HEK293 (cell line): Measurements from ENCODE around the gene SMLR1.
"Not testable (repeated sequence)": the region's sequence is repeated elsewhere in the genome, so short reads cannot be mapped to it uniquely, and the experiment has no call there.

ENCODE experiments used
- CTCF ChIA-PET: fragments of 350-600 bp; formaldehyde crosslinking; extraction: SDS; loops from one replicate; lab custom pipeline; 2021; ENCODE audit warnings: antibody characterized with exemption; lab: Yijun Ruan, JAX
- POLR2A ChIA-PET: fragments of 300-600 bp; formaldehyde crosslinking; extraction: SDS; loops from one replicate; lab custom pipeline; 2020; ENCODE audit warnings: antibody characterized with exemption, inconsistent platforms; lab: Yijun Ruan, JAX
- H3K27ac ChIP-seq: fragments of 200-500 bp; sonication (Bioruptor generic); 2 replicates; pipeline ENCODE4 v1.5.1; 2014; ENCODE audit warnings: low read depth, low read length, control low read depth, inconsistent platforms; ENCODE audit errors: extremely low read depth
- H3K36me3 ChIP-seq, 2 experiments: fragments of 200-500 bp in 1 of 2; sonication (Bioruptor generic) in 1 of 2; 1 replicate in 1 of 2; 2 replicates in 1 of 2; pipeline ENCODE4 v1.5.1; 2014 to 2017; ENCODE audit warnings: inconsistent platforms in 2 of 2, low read length in 2 of 2; ENCODE audit not compliant: control insufficient read depth in 2 of 2, insufficient read depth in 1 of 2
- H3K4me1 ChIP-seq: fragments of 200-500 bp; sonication (Bioruptor generic); 2 replicates; pipeline ENCODE4 v1.5.1; 2014; ENCODE audit warnings: mild to moderate bottlenecking, low read length, inconsistent platforms; ENCODE audit not compliant: control insufficient read depth, insufficient read depth
- H3K4me3 ChIP-seq: 2 replicates; pipeline ENCODE4 v1.5.1; 2011; ENCODE audit warnings: low read depth, mild to moderate bottlenecking, control low read depth, low read length, moderate library complexity
- H3K9me3 ChIP-seq: fragments of 200-500 bp; sonication (Bioruptor generic); 2 replicates; pipeline ENCODE4 v1.5.1; 2014; ENCODE audit warnings: low read depth, low read length, inconsistent platforms; ENCODE audit not compliant: control insufficient read depth, insufficient read depth
- KLF17 ChIP-seq: fragments of 450-650 bp; formaldehyde crosslinking; IDR thresholded peaks from 2 replicates; pipeline ENCODE4 v1.5.1; 2016; ENCODE audit warnings: missing biosample characterization, missing genetic modification characterization
- KLF7 ChIP-seq: fragments of 450-650 bp; formaldehyde crosslinking; IDR thresholded peaks from 2 replicates; pipeline ENCODE4 v1.5.1; 2016; ENCODE audit warnings: missing biosample characterization, missing genetic modification characterization, borderline replicate concordance
- OSR2 ChIP-seq: fragments of 450-650 bp; formaldehyde crosslinking; IDR thresholded peaks from 2 replicates; pipeline ENCODE4 v1.5.1; 2016; ENCODE audit warnings: missing biosample characterization, missing genetic modification characterization
- ZEB2 ChIP-seq: fragments of 450-650 bp; formaldehyde crosslinking; IDR thresholded peaks from 2 replicates; pipeline ENCODE4 v1.5.1; 2016; ENCODE audit warnings: missing biosample characterization, missing genetic modification characterization
- ZNF2 ChIP-seq: fragments of 450-650 bp; formaldehyde crosslinking; IDR thresholded peaks from 2 replicates; pipeline ENCODE4 v1.5.1; 2016; ENCODE audit warnings: missing biosample characterization, missing genetic modification characterization
- ZNF23 ChIP-seq: fragments of 450-650 bp; formaldehyde crosslinking; IDR thresholded peaks from 2 replicates; pipeline ENCODE4 v1.5.1; 2016; ENCODE audit warnings: missing biosample characterization, missing genetic modification characterization, borderline replicate concordance
- ZNF362 ChIP-seq: fragments of 450-650 bp; formaldehyde crosslinking; IDR thresholded peaks from 2 replicates; pipeline ENCODE4 v1.5.1; 2016; ENCODE audit warnings: missing biosample characterization, missing genetic modification characterization
- ZNF48 ChIP-seq: fragments of 450-650 bp; formaldehyde crosslinking; IDR thresholded peaks from 2 replicates; pipeline ENCODE4 v1.5.1; 2016; ENCODE audit warnings: missing biosample characterization, missing genetic modification characterization
- ZNF530 ChIP-seq: fragments of 450-650 bp; formaldehyde crosslinking; IDR thresholded peaks from 2 replicates; pipeline ENCODE4 v1.5.1; 2016; ENCODE audit warnings: low read depth, missing biosample characterization, missing genetic modification characterization
- ZNF560 ChIP-seq: fragments of 450-650 bp; formaldehyde crosslinking; IDR thresholded peaks from 2 replicates; pipeline ENCODE4 v1.5.1; 2017; ENCODE audit warnings: missing biosample characterization, missing genetic modification characterization, borderline replicate concordance
- ZNF585B ChIP-seq: fragments of 450-650 bp; formaldehyde crosslinking; IDR thresholded peaks from 2 replicates; pipeline ENCODE4 v1.5.1; 2016; ENCODE audit warnings: missing biosample characterization, missing genetic modification characterization
- ZNF658 ChIP-seq: fragments of 450-650 bp; formaldehyde crosslinking; IDR thresholded peaks from 2 replicates; pipeline ENCODE4; 2016; ENCODE audit warnings: missing biosample characterization, missing genetic modification characterization
- ZNF747 ChIP-seq: fragments of 450-650 bp; formaldehyde crosslinking; IDR thresholded peaks from 2 replicates; pipeline ENCODE4 v1.5.1; 2016; ENCODE audit warnings: missing biosample characterization, missing genetic modification characterization
- TF ChIP-seq, protein P1 (sequence below): fragments of 450-650 bp; formaldehyde crosslinking; IDR thresholded peaks from 2 replicates; pipeline ENCODE4 v1.5.1; 2016; ENCODE audit warnings: missing biosample characterization, missing genetic modification characterization
- TF ChIP-seq, protein P2 (sequence below): fragments of 450-650 bp; formaldehyde crosslinking; conservative IDR thresholded peaks from 2 replicates; pipeline ENCODE4 v1.5.1; 2016; ENCODE audit warnings: low read depth, missing biosample characterization, missing genetic modification characterization

Gene SMLR1

DNA sequence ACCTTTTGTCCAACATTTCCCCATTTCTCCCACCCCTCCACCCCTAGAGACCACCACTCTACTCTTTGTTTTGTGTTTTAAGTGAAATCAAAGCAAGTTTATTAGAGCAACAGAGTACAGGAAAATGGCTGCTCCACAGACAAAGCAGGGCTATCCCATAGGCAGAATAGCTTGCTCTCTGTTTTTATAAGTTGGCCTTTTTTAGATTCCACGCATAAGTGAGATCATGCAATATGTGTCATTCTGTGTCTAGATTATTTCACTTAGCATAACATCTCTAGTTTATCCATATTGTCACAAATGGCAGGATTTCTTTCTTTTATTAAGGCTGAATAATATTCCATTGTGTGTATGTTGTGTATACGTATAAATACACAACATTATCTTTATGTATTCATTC, 30.1 kb upstream of the SMLR1 start:
- no peaks in the 10 kb centered on the region for H3K36me3 ChIP-seq
- no peak overlapping the region for H3K27ac ChIP-seq
- TF ChIP-seq, protein P1, sequence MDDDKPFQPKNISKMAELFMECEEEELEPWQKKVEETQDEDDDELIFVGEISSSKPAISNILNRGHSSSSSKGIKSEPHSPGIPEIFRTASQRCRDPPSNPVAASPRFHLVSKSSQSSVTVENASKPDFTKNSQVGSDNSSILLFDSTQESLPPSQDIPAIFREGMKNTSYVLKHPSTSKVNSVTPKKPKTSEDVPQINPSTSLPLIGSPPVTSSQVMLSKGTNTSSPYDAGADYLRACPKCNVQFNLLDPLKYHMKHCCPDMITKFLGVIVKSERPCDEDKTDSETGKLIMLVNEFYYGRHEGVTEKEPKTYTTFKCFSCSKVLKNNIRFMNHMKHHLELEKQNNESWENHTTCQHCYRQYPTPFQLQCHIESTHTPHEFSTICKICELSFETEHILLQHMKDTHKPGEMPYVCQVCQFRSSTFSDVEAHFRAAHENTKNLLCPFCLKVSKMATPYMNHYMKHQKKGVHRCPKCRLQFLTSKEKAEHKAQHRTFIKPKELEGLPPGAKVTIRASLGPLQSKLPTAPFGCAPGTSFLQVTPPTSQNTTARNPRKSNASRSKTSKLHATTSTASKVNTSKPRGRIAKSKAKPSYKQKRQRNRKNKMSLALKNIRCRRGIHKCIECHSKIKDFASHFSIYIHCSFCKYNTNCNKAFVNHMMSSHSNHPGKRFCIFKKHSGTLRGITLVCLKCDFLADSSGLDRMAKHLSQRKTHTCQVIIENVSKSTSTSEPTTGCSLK (tag by site-specific recombination) = no peak
- no peak for TF ChIP-seq ZNF658 (tag by site-specific recombination)
- no peak for TF ChIP-seq ZNF48 (tag by site-specific recombination)
- no peak for TF ChIP-seq KLF17 (tag by site-specific recombination)
- TF ChIP-seq ZNF560 (tag by site-specific recombination) = no peak
- TF ChIP-seq ZNF362 (tag by site-specific recombination) = no peak
- no peak for TF ChIP-seq OSR2 (tag by site-specific recombination)
- no peak for TF ChIP-seq ZNF530 (tag by site-specific recombination)
- no peak for TF ChIP-seq ZNF747 (tag by site-specific recombination)
- no peak for TF ChIP-seq ZNF585B (tag by site-specific recombination)
- no peak for TF ChIP-seq ZEB2 (tag by site-specific recombination)
- no peak for TF ChIP-seq KLF7
- TF ChIP-seq ZNF2 (tag by site-specific recombination) = no peak
- no peak for TF ChIP-seq ZNF23 (tag by site-specific recombination)
- TF ChIP-seq, protein P2, sequence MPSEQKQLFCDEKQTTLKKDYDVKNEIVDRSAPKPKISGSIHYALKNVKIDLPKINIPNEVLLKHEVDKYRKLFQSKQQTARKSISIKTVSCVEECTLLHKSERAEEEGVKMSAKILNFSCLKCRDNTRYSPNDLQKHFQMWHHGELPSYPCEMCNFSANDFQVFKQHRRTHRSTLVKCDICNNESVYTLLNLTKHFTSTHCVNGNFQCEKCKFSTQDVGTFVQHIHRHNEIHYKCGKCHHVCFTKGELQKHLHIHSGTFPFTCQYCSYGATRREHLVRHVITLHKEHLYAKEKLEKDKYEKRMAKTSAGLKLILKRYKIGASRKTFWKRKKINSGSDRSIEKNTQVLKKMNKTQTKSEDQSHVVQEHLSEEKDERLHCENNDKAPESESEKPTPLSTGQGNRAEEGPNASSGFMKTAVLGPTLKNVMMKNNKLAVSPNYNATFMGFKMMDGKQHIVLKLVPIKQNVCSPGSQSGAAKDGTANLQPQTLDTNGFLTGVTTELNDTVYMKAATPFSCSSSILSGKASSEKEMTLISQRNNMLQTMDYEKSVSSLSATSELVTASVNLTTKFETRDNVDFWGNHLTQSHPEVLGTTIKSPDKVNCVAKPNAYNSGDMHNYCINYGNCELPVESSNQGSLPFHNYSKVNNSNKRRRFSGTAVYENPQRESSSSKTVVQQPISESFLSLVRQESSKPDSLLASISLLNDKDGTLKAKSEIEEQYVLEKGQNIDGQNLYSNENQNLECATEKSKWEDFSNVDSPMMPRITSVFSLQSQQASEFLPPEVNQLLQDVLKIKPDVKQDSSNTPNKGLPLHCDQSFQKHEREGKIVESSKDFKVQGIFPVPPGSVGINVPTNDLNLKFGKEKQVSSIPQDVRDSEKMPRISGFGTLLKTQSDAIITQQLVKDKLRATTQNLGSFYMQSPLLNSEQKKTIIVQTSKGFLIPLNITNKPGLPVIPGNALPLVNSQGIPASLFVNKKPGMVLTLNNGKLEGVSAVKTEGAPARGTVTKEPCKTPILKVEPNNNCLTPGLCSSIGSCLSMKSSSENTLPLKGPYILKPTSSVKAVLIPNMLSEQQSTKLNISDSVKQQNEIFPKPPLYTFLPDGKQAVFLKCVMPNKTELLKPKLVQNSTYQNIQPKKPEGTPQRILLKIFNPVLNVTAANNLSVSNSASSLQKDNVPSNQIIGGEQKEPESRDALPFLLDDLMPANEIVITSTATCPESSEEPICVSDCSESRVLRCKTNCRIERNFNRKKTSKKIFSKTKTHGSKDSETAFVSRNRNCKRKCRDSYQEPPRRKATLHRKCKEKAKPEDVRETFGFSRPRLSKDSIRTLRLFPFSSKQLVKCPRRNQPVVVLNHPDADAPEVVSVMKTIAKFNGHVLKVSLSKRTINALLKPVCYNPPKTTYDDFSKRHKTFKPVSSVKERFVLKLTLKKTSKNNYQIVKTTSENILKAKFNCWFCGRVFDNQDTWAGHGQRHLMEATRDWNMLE = no peak
- no peaks in the 10 kb centered on the region; the same call in 1 of the 2 replicates for H3K9me3 ChIP-seq
- H3K4me1 ChIP-seq = peaks cover 5% of the 10 kb centered on the region; the same call in 1 of the 2 replicates
- no peak overlapping the region for H3K4me3 ChIP-seq
- ChIA-PET CTCF (interaction anchor here (0.7 kb wide), 1 partner anchor 98 kb away, joined by 3 read pairs; no protein-coding TSS in a partner anchor), POLR2A (no interaction called here)

DNA sequence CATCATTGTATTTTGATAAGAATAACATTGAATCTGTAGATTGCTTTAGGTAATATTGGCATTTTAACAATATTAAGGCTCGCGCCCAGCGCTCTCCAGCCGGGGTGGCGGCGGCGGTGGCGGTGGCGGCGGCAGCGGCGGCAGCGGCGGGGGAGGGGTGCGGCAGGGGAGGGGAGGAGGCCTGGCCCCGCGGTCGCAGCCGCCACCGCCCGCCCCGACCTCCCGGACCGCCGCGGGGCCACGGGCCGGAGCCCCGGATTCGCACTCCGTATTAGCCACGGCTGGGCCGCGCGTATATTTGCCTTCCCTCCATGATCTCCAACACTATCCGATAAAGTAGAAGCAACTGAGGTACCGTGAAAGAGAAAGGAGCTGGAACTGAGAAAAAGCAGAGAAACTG, 25.8 kb upstream of the SMLR1 start:
- H3K36me3 ChIP-seq, POLR2A ChIA-PET, H3K4me3 ChIP-seq, CTCF ChIA-PET, H3K9me3 ChIP-seq, H3K4me1 ChIP-seq, H3K27ac ChIP-seq: not testable (repeated sequence)
